Stimulated activated CD4-positive, alpha-beta T cell treated with anti-CD3 and anti-CD28 coated beads, Interleukin-2, amount 100 ng/mL, for 24 hours (primary cell): ENCODE data around the gene KIF2A.
A peak's percentile ranks its signal among the peaks of the same experiment; 100 is the strongest.

Experiments used
- DNase-seq, 2 donors: peaks; one replicate each; pipeline ENCODE4 v3.0.0-alpha.2; 2020

Gene KIF2A

DNA sequence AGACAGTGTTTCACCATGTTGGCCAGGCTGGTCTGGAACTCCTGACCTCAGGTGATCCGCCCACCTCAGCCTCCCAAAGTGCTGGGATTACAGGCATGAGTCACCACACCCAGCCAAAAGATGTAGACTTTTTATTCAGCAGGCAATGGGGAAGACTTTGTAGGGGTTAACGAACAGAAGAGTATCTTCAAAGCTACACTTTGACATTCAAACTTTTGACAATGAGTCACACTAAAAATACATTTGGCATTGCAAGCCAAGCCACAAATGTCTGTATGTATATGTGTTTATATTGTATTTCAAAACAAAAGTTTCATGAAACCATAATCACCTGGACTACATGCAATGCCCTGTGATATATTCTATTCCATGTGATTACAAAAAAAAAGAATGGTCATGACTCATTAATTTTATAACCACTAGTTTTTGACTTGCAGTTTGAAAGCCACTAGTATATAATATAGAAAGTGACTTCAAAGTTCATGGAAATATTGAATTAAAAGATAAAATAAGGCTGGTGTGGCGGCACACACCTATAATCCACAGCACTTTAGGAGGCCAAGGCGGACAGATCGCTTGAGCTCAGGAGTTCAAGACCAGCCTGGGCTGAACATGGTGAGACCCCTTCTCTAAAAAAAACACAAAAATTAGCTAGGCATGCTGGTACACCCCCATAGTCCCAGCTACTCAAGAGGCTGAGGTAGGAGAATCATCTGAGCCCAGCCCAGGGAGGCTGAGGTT lies 89.4 kb downstream of the KIF2A start:
- DNase-seq: peak in 1 of 2 donors; percentile 20

GRCh38 chr5:62403411-62404250 lies 97.6 kb downstream of the KIF2A start, which contains the start of gene DIMT1:
Gene DIMT1 (minus strand): TSS chr5:62403905. CDS start chr5:62403772, 133 bp downstream.
- DNase-seq: peak; percentile 91 to 93

- DNase-seq: peak; percentile 98 to 99
These were observed 106.7 kb downstream of the KIF2A start, which contains the start of gene IPO11 for GRCh38 chr5:62412549-62413329. Gene IPO11 (plus strand): TSS chr5:62412763. CDS start chr5:62437280, 24,517 bp downstream.

- DNase-seq: no peak
These were observed 107.7 kb downstream of the KIF2A start for GRCh38 chr5:62413711-62414110.

DNA sequence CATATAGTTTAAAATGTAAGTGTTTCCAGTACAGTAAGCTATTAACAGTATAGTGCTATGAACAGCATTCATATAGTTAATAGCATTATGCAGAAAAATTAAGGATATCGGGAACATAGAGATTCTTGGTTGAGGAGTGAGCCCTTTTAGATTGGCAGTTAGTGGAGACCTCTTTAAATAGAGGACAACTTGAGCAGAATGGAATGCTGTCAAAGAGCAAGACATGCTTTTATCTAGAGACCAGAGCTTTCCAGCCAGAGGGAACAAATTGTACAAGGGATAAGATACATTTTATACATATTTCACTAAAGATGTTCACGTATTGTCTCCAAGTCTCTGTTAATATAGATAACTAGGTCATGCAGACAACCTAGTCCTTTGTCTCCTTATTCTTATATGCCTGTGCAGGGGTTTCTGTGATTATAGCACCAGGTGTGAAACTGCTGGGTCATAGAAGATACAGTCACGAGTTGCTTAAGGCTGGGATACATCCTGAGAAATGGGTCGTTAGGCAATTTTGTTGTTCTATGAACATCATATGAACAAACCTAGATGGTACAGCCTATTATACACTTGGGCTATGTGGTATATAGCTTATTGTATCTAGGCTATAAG lies 112.6 kb downstream of the KIF2A start:
- no peak for DNase-seq

DNA sequence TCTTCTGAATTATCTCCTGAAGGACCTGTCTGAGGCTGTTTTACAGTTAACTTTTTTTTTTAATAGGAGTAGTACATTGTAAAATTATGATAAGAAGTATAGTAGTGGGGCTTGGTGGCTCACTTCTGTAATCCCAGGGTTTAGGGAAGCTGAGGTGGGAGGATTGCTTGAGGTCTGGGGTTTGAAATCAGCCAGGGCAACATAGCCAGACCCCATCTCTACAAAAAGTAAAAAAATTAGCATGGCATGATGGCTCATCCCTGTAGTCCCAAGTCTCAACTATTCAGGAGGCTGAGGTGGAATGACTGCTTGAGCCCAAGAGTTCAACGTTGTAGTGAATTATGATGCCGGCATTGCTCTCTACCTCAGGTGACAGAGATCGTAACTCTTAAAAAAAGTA lies 113.6 kb downstream of the KIF2A start:
- DNase-seq: no peak

- DNase-seq: no peak
These were observed 115.4 kb downstream of the KIF2A start for GRCh38 chr5:62421414-62421813.

DNA sequence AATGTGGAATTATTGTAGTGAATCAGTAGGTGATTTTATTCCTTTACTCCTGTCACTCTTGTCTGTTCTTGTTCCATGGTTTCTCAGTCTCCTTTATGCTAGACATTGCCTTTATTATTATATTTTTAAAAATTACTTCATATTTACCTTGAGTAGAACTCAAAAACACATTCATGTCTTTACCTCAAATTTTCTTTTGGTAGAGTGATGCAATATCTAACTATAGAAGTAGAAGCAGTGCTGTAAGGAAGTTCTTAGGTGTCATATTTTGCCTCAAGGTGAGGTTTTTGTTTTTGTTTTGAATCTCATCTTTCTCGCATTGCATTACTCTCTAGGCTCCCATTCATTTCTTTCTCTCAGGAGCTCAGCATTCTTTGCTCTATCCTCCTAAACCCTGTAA lies 118.8 kb downstream of the KIF2A start:
- no peak for DNase-seq

DNA sequence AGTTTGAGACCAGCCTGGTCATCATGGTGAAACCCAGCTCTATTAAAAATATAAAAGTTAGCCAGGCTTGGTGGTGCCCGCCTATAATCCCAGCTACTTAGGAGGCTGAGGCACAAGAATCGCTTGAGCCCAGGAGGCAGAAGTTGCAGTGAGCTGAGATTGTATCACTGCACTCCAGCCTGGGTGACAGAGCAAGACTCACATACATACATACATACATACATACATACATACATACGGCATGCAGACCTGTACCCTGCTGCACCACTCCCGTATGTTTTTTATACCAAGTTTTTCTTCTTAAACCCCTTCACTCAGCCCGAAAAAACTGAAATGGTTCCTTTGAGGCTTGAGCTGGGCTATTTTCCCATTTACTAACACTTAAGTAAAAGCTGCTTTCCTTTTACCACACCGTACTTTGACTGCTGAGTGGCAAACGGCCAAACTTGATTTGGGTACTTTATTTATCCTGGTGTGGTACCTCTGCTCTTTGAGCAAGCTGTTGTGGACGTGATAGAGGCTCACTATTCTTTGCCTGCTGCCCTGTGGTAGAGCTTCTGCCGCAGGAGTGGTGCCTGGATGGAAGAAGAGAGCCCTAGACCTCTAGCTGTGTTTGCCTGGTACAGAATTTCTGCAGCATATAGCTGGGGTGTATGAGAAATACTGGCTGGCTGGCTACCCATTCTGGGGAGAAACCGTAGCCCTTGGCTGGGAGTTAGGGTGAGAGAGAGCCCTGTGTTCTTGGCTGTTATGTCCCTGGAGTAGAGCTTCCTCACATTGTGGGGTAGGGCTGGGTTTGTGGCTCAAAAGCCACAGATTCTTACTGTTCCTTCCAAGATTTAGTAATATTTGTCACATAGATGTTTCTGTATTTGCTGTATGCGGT lies 126.0 kb downstream of the KIF2A start:
- no peak for DNase-seq

DNA sequence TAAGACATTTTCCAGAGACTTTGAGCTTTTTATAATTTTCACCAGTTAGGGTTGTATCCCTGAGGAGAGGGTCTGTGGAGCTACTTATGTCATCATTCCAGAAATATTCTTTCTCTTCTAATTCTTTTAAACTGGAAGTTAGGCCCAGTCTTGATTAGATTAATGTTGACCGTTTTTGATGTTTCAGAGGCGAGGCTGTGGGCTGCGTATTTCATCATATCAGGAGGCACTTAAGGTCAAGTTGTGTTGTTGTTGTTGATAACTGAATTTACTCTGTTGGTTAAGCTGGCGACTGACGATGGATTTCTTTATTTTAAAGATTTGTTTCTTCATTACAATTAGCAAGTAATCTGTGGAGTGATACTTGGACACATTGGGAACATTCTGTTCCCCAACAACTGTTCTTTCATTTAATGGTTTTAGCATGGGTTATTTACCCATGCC lies 126.6 kb downstream of the KIF2A start:
- DNase-seq: no peak
